ENCODE data around the gene ARHGEF7.
A peak's percentile ranks its signal among the peaks of the same experiment; 100 is the strongest.
"Not testable (repeated sequence)": the region's sequence is repeated elsewhere in the genome, so short reads cannot be mapped to it uniquely, and the experiment has no call there.

ARHGEF7 gene

DNA sequence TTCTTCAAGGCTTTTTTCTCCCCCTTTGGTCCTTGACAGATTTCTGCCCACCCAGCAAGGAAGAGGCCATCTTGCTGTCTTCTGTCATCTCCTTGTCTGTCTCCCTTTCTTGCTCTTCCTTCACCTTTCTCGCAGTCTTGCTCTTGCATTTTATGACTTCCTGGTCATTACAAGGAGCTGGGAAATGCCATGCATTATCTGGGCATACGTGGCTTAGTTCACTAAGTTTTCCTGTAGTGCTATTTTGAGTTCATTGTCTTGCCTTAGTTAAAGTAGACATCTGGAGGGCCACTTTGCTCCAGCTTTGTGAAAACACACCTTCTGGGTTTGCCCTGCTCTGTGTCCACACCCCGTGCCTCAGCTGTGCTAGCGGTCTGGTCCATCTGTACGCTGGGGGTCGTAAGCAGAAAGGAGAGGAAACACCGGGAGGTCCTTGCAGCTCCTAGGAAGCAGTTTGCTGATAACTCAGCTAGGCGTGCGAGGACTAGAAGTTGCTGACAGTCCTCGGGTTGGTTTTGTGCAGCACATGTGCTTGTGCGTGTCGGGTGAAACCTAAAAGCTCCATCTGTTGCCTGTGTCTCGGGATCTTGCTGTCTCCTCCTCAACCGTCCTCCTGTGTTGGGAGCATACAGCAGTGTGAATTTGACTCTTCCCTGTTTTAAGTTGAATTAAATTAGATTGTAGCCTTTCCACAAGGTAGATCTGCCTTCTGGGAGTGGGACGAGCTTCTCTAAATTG lies 59.4 kb downstream of the ARHGEF7 start:
- no peak for DNase-seq (ENCODE audit: low spot score)

DNA sequence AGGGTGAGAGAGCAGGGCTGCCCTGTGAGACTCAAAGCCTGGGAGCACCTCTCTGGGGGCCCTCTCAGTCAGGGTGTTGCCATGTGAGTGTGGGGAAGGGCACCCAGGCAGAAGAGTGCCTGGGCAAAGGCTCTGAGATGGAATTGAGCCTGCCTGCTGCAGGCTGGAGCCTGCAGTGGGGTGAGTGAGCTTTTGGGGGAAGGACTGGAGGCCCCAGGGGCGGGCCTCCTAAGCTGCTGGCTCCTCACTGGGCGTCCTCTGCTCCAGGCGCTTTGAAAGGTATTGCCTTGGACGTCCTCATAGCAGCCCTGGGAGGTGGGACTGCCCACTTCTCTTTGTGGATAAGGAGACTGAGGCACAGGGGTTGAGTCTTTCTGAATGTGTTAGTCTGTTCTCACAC lies 60.3 kb downstream of the ARHGEF7 start:
- DNase-seq (ENCODE audit: low spot score), result no peak

DNA sequence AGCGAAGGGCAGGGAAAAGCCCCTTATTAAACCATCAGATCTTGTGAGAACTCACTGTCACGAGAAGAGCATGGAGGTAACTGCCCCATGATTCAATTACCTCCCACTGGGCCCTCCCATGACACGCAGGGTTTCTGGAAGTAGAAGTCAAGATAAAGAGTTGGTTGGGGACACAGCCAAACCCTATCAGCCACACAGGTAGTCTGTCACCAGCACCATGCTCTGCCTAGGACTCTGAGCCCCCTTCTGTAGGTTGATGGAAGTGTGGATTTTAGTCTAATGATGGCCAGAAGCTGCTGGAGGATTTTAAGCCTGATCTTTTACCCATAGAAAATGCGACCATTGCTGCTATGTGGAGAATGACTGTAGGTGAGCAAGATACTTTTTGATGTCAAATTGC lies 60.8 kb downstream of the ARHGEF7 start:
- no peak for DNase-seq (ENCODE audit: low spot score)

DNA sequence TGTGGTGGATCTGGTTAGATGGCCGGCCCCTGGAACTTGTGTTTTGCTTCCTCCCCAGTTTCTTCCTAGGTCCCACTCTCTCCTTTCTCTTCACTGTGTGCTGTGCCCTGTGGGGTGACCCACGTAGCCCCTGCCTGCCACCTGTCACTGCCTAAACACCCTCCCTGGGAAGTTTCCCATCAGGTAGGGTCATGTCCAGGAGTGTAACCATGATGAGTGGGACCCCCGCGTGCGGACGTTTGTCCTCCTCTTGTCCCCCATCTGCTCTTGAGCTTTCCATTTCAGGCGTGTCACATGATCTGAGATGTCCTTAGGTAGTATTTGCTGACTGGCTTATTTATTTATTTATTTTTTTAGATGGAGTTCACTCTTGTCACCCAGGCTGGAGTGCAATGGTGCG lies 61.3 kb downstream of the ARHGEF7 start:
- no peak for DNase-seq (ENCODE audit: low spot score)

DNA sequence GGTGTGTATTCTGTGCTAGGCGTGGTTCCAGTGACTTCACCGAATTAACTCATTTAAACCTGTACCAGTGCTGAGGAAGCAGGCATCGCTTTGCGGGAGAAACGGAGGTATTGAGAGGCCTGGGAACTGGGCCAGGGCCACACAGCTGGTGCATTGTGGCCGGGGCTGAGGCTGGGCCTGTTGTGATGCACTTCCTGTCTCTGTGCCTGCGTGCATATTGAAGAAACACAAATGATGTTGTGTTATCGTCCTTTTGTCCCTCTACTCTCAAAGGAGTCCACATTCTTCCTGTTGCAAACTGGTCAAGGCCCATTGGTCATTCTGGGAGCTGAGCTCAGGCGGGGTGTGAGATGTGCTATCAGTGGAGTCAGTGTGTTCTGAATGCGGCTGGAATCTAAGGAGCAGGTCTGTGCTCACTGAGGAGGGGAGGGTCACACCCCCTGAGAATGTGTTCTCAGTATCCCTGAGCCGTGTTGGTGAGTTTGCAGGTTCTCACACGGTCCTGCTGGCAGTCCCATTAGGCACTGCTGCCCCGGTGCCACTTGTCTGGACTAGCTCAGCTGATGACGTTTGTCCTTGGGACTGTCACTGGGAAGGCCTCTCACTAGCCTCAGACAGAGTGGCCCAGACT lies 62.1 kb downstream of the ARHGEF7 start:
- no peak for DNase-seq (ENCODE audit: low spot score)

DNA sequence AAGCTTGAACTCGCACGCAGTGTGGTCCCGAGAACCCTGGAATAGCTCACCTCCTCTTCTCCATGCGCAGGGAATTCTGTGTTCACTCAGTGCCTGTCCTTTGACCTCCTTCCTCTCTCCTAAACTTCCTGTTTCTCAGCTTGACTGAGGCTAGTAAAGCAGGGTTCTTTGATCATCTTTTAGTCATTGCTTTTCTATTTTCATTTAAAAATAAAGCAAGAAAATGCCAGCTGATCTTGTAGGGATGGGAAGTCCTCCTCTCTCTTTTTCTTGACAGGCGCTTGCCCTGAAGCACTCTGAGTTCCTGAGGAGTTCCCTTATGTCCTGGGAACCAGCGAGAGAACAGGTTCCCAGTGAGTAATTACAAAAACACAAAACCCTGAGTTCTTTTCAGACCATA lies 62.8 kb downstream of the ARHGEF7 start:
- DNase-seq (ENCODE audit: low spot score), result no peak

DNA sequence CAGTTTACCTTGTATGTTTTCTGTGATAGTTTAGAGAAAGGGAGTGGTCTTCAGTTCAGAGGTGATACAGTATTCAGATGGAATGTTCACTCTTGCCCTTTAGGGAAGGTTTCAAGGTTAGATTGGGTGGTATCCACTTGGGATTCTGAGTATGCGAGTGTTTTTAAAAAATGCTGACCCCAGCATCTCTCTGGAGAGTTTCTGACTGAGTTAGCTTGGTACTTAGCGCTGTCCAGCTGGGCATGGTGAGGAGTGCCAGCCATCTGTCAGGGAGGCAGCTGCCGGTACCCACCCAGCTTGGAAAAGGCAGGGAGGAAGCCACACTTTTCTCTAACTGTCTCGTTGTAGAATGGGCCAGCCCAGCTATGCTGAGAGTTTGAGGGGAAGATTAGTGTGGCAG lies 63.3 kb downstream of the ARHGEF7 start:
- DNase-seq (ENCODE audit: low spot score), result no peak

DNA sequence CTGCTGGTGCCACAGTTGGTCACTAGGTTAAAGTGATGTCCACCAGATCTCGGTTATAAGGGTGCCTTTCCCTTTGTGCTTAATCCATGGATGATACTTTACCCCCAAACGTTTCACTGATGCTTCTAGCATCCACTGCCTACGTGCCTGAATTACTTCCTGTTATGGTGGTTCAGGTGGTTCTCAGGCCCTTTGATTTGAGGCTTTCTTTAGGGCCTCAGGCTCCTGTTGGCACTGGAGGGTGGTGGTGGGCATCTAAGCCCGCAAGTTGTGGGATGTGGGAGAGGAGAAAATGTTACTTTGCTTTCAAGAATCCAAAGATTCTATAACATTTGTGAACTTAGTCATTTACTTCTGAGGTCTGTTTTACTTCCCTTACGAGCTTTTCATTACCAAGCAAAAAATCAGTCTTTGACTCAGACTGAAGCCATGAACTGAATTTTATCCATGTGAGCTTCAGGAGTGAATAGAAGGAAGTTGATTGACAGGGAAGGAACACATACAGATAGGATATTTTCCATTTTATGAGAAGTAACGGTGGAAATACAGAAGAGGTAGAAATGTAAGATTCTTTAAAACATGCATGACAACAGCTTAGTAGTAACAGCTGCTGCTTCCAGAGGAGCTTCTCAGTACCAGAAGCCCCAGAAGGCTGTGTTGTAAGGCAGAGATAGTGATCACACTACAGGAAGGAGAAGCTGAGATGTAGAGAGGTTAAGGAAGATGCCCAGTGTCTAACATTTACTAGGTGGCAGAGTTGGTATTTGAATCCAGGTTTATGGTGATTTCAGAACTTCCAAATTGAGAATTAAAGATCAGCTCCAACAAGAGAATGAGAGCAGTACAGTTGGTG lies 65.0 kb downstream of the ARHGEF7 start:
- DNase-seq (ENCODE audit: low spot score), result no peak

DNA sequence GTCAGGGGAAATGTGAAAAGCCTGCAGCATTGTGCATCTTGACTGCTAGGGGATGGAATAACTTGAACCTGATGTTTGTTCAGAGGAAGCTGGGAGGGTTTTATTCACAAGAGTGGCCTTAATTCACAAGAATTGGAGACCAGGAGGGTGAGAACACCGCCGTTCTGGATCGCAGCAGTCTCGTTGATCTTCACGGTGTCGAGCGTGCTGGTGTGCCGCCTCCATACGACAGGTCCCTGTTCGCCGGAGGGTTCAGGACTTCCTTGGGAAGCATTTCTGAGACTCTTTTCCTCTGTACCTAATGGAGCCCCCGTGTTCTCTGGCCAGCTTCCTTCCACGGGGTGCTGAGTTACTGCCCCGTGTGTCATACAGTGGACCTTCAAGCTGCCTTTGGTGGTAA lies 66.9 kb downstream of the ARHGEF7 start:
- no peak for DNase-seq (ENCODE audit: low spot score)

DNA sequence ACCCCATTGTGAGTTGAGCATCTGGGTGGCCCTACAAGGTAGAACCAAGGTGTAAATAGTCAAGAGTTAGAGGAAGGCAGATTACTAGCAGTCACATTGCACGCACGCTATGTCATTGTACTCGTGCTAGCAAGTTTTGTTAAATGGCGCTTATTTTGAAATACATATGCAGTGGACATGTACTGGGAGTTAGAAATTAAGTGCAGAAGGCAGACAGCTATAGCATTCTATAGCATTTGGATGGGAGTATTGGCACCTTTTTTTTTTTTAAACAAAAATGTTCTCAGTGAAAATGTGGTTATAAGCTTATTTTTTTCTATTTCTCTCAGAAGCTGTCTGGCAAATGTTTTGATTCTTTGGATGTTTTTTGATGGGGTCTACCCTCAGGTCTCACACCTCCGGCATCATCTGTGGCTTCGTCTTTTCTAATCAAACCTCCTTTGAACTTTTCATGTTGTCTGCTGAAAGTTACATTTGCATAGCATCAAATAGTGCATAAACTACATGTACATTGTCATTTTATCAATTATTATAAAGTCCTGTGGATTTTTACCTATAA lies 68.1 kb downstream of the ARHGEF7 start:
- no peak for DNase-seq (ENCODE audit: low spot score)

DNA sequence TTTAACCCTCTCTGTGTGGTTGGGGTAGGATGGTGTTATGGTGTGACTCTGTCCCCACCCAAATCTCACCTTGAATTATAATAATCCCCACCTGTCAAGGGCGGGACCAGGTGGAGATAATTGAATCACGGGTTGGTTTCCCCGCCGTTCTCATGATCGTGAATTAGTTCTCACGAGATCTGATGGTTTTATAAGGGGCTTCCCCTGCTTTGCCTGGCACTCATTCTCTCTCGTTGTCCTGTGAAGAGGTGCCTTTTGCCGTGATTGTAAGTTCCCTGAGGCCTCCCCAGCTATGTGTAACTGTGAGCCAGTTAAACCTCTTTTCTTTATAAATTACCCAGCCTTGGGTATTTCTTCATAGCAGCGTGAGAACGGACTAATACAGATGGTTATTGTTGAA lies 68.8 kb downstream of the ARHGEF7 start:
- no peak for DNase-seq (ENCODE audit: low spot score)

DNA sequence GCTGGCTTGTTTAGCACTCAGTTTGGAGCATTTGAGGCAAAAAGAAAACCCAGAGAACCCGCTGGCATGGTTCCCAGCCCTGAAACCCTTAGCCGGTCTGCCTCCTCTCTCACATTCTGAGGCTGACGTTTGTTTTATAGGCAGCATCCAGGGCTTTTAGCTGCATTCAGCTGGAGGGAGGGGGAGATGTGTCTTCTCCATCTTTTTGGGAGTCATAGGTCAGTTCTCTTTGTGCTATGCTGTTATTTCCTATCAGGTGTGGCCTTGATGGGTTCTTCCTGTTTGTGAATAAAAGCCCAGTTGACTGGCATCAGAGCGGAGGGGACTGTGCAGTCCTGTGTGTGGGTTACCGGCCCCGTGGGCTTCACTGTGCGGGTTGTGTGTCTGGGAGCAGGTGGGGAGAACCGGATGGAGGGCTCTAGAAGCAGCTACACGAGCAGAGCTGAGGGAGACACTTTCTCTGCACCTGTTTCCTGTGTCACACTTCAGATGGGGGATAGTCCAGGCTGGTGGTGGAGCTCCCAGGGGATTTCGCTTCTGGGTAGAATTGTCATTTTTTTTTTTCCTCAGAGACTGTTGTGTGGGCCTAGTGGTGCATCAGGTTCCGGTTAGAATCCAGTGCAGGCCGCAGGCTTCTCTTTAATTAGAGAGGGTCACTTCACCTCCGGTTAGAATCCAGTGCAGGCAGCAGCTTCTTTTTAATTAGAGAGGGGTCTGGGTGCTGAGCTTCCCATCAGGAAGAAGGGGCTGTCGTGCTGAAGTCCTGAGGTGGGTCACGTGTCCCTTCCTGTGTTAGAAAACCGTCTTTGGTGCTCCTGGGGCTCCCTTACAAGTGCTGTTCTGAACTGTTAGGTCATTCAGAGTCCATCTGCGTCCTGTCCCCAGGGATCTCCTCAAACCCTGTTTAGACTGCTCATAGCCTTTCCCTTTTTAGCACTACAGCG lies 69.6 kb downstream of the ARHGEF7 start:
- no peak for DNase-seq (ENCODE audit: low spot score)

DNA sequence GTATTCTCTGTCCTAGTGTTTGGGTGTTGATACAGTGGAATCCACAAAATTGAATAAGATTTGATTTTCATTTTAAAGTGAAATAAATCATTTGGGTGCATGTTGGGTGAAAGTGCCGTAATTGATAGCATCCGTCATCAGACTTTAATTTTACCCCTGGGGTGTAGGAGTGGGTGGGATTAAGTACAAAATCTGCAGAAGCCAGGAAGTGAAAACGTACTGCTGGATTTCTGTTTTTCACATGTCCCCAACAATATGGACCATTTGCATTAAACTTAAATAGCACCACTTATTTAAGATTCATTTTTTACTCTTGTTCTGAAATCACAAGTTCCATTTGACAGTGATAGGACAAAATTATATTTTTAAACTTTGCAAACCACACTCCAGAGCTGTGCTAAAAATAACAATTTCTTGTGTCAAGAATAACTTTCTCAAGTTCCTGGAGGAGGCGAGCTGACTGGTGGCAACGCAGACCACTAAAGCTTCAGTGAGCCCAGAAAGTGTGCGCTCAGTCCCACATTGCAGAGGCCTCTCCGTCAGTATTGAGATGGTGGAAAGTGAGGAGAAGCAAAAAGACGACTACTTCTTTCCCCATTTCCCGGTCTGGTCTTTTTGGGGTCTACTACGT lies 71.3 kb downstream of the ARHGEF7 start:
- DNase-seq (ENCODE audit: low spot score), result no peak

DNA sequence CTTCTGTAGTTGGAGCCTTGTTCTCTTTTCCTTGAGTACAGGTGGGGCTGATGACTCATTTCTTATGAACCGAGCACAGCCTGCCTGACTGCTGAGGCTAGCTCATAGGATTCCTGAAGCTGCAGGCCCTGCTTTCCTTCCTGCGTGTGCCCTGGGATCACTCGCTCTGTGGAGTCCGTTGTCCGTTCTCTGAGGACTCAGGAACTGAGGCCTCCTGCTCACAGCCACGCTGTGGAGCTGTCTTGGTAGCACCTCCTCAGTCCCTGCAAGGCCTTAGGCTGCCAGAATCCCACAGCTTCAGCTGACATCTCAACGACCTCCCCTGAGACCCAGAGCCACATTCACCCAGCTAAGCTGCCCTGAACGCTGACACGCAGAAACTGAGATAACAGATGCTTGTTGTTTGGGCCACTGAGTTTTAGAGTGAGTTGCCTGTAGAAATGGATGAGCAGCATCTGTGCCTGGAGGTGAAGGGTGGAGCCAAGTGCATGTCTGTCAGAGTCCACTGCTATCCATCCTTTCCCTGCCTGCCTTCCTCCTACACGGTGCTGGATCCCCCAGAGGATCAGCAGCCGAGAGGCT lies 72.9 kb downstream of the ARHGEF7 start:
- no peak for DNase-seq (ENCODE audit: low spot score)

DNA sequence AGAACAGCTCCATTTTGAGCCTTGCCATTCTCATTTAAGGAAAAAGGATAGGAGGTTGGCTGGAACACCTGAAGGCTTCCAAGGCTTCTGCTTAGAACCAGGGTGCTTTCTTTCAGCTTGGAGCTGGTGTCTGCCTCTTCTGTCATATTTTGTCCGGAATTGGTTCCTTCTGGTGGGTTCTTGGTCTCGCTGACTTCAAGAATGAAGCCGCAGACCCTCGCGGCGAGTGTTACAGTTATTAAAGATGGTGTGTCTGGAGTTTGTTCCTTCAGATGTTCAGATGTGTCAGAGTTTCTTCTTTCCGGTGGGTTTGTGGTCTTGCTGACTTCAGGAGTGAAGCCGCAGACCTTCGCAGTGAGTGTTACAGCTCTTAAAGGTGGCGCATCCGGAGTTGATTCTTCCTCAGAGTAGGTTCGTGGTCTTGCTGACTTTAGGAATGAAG lies 74.0 kb downstream of the ARHGEF7 start:
- DNase-seq (ENCODE audit: low spot score), result not testable (repeated sequence)

DNA sequence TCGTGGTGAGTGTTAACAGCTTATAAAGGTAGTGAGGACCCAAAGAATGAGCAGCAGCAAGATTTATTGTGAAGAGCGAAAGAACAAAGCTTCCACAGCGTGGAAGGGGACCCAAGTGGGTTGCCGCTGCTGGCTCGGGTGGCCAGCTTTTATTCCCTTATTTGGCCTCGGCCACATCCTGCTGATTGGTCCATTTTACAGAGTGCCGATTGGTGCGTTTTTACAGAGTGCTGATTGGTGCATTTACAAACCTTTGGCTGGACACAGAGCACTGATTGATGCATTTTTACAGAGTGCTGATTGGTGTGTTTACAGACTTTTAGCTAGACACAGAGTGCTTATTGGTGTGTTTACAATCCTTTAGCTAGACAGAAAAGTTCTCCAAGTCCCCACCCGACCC lies 74.4 kb downstream of the ARHGEF7 start:
- not testable (repeated sequence) for DNase-seq (ENCODE audit: low spot score)

DNA sequence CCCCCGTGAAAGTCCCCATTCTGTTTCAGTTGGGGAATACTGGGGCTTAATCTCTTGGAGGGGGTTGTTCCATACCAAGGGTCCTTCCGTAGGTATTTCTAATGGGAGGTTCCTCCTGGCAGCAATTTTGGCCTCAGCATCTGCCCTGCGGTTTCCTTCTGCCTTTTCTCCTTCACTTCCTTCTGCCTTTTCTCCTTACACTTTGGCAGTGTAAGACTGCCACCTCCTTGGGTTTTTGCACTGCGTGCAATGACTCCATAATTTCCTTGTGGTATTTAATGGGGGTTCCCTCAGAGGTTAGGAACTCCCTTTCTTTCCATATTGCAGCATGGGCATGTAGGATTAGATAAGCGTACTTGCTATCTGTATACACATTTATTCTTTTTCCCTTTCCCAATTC lies 78.1 kb downstream of the ARHGEF7 start:
- not testable (repeated sequence) for DNase-seq (ENCODE audit: low spot score)

DNA sequence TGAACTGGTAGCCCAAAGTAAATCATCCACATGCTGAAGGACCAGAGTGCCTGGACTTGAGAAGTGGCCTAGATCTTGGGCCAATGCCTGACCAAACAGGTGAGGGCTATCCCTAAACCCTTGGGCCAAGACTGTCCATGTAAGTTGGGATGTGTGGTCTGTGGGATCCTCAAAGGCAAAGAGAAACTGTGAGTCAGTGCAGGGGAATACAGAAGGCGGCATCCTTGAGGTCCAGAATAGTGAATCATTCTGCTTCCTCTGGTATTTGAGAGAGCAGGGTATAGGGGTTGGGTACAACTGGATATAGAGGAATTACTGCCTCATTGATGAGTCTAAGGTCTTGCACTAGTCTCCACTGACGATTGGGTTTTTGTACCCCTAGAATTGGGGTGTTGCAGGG lies 79.5 kb downstream of the ARHGEF7 start:
- DNase-seq (ENCODE audit: low spot score), result peak; percentile 39

DNA sequence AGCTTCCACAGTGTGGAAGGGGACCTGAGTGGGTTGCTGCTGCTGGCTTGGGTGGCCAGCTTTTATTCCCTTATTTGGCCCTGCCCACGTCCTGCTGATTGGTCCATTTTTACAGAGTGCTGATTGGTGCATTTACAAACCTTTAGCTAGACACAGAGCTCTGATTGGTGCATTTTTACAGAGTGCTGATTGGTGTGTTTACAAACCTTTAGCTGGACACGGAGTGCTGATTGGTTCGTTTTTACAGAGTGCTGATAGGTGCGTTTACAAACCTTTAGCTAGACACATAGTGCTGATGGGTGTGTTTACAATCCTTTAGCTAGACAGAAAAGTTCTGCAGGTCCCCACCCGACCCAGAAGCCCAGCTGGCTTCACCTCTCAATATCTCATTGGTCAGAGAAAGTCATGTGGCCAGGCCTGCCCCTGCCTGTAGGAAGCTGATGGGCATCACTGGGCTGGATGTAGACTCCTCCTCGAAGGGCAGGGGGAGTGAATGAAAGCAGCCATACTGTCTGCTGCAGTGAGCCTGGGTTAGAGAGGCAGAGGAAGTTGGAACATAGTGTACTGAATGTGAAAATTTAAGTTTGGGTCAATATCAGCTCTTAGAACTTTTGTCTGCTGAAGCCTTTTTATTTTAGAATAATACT lies 83.7 kb downstream of the ARHGEF7 start:
- DNase-seq (ENCODE audit: low spot score), result not testable (repeated sequence)

DNA sequence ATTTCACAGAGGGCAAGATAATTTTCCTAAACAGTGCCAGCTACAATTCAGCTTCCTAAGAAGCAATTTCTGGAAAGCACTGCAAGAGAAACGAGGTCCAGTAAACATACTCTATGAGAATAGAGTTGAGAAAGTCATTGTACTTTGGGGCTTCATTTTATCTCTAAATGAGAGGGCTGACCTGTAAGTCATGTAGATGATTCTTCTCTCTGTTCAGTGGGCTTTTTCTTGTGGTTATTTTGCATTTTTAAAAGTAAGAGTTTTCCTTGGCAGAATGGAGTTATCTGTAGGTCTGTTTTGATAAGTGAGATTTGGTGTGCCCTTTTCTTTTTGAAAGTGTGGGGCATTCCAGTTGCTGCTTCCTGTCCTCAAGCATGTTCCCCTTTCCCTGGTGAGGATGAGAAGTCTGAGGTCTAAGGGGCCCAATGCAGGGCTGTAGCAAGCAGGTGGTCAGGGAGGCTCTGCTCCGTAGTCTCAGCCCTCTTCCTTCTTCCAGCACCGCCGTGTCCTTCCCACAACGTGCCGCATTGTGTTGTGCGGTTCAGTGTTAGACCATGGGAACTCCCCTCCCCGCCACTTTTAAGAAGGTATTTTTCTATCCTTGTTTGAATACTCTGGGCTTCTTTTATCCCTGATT lies 86.3 kb downstream of the ARHGEF7 start:
- no peak for DNase-seq (ENCODE audit: low spot score)

All from AG08396 (cell line).